Rectal smooth muscle tissue (tissue), 1 donor: ENCODE results near the gene ARHGEF26.

Experiments used
- H3K27ac ChIP-seq: one replicate; pipeline ENCODE4 v1.7.0; 2013; ENCODE audit warnings: low read depth, low read length, inconsistent platforms
- H3K27me3 ChIP-seq: one replicate; pipeline ENCODE4 v1.7.0; 2013; ENCODE audit warnings: low read length; ENCODE audit not compliant: control insufficient read depth, insufficient read depth
- H3K36me3 ChIP-seq: one replicate; pipeline ENCODE4 v1.7.0; 2013; ENCODE audit warnings: low read length; ENCODE audit not compliant: control insufficient read depth, insufficient read depth
- H3K4me1 ChIP-seq: one replicate; pipeline ENCODE4 v1.7.0; 2013; ENCODE audit warnings: low read length; ENCODE audit not compliant: control insufficient read depth, insufficient read depth
- H3K4me3 ChIP-seq: one replicate; pipeline ENCODE4 v1.7.0; 2013; ENCODE audit warnings: low read length
- H3K9ac ChIP-seq: one replicate; pipeline ENCODE4 v1.7.0; 2013; ENCODE audit warnings: low read length

The ARHGEF26 gene

DNA sequence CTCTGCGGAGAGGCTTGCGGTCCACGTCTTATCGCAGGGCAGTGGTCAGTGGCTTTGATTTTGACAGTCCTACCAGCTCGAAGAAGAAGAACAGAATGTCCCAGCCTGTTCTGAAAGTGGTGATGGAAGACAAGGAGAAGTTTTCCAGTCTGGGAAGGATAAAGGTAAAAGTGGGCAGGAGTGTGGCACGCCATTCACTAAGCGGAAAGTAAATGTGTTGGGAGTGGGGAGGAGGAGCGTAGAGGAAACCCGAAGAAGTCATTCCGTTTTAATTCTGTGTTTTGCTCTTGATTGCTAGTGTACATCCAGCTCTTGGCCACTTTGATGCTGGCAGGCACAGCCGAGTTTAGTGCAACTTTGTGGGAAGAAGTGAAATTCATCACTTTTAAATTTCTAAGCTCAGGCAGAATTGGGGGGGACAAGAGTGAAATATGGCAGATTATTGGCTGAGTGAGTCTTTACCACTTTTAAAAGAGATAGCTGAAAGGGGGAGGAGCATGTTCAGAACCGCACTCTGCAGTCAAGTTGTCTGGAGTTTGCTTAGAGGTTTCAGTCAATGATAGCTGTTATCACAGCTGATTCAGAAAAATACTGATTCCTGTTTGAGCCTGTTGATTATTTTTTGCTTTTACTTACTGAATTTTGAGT is 1.8 kb downstream of the ARHGEF26 start:
- Histone ChIP-seq H3K4me1 (peaks cover 4% of the 10 kb centered on the region), H3K9ac (peak overlapping the region; percentile 33), H3K27ac (peak overlapping the region; percentile 88), H3K36me3 (no peaks in the 10 kb centered on the region), H3K27me3 (no peaks in the 10 kb centered on the region), H3K4me3 (peak overlapping the region; percentile 89)

DNA sequence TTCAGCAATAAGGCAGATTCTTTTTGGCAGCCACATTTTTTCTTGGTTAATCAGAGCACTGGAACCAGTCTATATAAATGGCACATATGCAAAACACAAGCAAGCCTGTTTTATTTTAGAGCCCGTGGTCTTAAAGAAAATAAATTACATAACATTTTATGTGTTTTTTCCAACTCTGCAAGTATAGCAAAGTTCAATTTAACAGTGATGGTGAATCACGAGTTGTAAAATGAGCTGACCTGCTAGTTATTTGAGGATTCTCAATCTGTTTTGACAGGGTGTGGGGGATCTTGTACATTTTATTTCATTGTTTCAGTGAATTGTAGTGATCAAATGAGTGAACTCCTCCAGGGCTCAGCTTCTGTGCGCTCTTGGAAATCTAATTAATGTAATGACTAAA is 2.7 kb downstream of the ARHGEF26 start:
- H3K4me3 ChIP-seq = peak overlapping the region; percentile 89

DNA sequence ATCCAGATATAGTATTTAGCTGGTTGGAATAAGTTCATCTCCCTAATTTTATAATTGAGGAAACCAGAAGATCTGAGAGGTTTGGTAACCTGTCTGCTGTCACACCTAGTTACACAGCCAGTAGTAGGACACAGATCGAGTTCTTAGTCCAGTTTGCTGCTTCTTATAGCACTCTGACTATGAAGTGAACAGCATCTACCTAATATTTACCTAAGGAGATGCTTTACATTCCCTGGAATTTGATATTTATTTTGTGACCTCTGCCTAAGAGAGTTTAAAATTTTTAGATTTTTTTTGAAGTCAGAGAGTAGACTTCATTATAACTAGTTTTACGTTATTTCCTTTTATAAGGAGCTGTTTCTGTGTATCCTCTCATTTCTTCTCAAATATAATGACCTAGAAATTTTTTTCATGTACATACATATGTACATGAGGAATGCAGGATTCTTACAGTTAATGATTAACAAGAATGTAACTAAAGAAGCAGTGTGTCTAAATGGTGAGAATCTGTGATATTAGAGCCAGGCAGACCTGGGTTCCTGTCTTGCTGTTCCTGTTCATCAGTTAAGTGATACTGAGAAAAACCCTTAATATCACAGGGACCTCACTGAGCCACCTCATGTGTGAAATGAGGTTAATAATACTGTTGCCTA is 4.3 kb downstream of the ARHGEF26 start:
- Histone ChIP-seq H3K9ac (no peak overlapping the region), H3K4me3 (peak overlapping the region; percentile 4), H3K36me3 (no peaks in the 10 kb centered on the region), H3K27ac (no peak overlapping the region), H3K4me1 (peaks cover 15% of the 10 kb centered on the region), H3K27me3 (no peaks in the 10 kb centered on the region)

More for the DNA sequence above, 2.7 kb downstream of the ARHGEF26 start:
- Histone ChIP-seq H3K27me3 (no peaks in the 10 kb centered on the region), H3K36me3 (no peaks in the 10 kb centered on the region), H3K9ac (no peak overlapping the region), H3K4me1 (peaks cover 7% of the 10 kb centered on the region), H3K27ac (peak overlapping the region; percentile 88)

DNA sequence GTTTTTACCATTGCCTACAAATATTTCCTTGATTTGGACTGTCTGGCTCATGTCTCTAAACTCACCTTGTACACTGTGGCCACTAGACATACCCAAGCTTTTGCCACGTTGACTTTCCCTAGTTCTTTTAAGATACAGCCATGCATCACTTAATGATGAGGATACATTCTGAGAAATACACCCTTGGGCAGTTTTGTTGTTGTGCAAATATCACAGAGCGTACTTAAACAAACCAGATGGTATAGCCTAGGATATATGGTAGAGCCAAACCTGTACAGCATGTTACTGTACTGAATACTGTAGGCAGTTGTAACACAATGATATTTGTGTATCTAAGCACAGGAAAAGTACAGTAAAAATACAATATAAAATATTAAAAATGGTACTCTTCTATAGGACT is 5.5 kb downstream of the ARHGEF26 start:
- Histone ChIP-seq H3K27ac (no peak overlapping the region), H3K9ac (no peak overlapping the region), H3K36me3 (no peaks in the 10 kb centered on the region), H3K27me3 (no peaks in the 10 kb centered on the region), H3K4me3 (no peak overlapping the region), H3K4me1 (peaks cover 21% of the 10 kb centered on the region)

DNA sequence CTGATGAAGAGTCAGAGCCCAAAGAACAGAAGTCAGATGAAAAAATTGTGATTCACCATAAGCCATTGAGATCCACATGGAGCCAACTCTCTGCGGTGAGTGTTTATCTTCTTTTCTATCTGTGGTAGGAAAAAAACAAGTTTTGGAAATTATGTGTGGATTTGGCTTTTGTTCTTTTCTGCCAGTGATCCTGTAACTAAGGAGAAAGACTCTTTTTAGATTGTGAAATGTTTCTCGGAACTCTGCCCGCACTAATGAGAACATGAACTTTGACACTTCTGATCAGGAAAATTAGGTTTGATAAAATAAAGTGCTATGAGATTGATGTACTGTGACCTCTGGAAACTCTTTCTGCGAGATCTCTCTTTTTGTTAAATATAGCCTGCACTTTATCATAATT is 8.4 kb downstream of the ARHGEF26 start:
- Histone ChIP-seq H3K36me3 (no peaks in the 10 kb centered on the region), H3K4me3 (no peak overlapping the region), H3K27me3 (no peaks in the 10 kb centered on the region), H3K4me1 (peaks cover 23% of the 10 kb centered on the region), H3K9ac (no peak overlapping the region), H3K27ac (peak overlapping the region; percentile 11)

DNA sequence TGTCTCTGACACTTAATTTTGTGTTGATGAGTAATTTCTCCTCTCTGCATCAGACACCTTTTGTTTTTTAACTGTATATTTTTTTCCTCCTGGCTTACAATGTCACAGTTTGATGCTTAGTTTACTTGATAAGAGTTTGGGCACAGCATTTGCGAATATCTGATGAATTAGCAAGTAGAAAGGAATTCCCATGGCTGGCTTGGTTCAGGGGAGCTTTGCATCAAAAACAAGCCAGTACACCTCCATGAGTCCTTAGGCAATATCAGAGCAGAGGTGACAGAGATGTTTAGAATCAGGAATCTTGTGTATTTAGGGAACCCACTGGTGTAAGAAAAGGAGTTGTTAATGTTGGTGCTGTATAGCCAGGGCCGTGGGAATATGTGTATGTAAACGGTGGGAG is 9.3 kb downstream of the ARHGEF26 start:
- no peaks in the 10 kb centered on the region for H3K27me3 ChIP-seq
- H3K4me3 ChIP-seq = no peak overlapping the region
- H3K27ac ChIP-seq = peak overlapping the region; percentile 59
- no peak overlapping the region for H3K9ac ChIP-seq
- H3K4me1 ChIP-seq = peaks cover 20% of the 10 kb centered on the region
- no peaks in the 10 kb centered on the region for H3K36me3 ChIP-seq

DNA sequence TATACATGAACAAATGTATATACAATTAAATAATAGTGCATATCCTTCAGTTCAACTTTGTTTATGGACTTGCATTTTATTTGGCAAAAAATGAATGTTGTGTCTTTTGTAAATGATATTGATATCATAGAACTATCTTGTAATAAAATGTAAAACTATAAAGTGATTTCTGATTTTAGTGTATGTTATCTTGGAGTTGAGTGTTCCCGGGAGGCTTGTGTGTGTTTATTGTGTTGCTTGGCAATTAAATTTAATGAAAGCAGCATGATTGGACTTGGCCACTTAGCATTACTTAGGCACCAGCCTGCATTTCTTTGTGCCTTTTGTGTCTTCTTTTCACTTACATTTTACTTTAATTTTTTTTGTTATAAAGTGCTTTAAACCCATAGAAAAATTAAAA is 10.6 kb downstream of the ARHGEF26 start:
- Histone ChIP-seq H3K4me1 (peaks cover 22% of the 10 kb centered on the region), H3K27ac (no peak overlapping the region), H3K4me3 (no peak overlapping the region), H3K27me3 (no peaks in the 10 kb centered on the region), H3K36me3 (no peaks in the 10 kb centered on the region), H3K9ac (no peak overlapping the region)

DNA sequence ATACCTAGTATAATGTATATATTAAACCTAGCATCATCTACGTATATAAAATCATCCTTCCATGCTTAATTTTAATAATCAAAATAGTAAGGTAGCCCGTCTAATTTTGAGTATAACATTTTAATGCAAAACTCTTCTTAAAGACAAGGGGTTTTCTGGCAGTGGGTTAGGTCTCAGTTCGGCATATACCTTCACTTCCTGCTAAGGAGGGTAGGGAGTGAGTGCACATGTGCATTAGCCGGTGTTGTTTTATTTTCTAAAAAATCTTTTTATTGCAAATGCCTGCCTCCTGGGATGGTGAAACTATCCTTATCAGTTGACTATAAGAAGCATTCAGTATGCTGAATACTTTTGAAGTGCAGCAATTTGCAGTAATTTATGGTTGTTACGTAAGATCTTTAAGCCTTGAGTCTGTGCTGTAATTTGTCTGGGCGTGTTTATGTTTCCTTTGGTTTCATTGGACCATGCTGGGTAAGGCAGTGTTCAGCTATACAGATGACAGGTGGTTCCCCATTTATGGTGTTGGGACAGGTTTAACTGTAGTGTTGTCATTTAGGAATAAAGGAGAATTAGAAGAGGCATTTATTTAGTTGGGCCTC is 11.7 kb downstream of the ARHGEF26 start:
- Histone ChIP-seq H3K9ac (no peak overlapping the region), H3K27me3 (no peaks in the 10 kb centered on the region), H3K36me3 (no peaks in the 10 kb centered on the region), H3K4me3 (no peak overlapping the region), H3K4me1 (peaks cover 22% of the 10 kb centered on the region), H3K27ac (no peak overlapping the region)

DNA sequence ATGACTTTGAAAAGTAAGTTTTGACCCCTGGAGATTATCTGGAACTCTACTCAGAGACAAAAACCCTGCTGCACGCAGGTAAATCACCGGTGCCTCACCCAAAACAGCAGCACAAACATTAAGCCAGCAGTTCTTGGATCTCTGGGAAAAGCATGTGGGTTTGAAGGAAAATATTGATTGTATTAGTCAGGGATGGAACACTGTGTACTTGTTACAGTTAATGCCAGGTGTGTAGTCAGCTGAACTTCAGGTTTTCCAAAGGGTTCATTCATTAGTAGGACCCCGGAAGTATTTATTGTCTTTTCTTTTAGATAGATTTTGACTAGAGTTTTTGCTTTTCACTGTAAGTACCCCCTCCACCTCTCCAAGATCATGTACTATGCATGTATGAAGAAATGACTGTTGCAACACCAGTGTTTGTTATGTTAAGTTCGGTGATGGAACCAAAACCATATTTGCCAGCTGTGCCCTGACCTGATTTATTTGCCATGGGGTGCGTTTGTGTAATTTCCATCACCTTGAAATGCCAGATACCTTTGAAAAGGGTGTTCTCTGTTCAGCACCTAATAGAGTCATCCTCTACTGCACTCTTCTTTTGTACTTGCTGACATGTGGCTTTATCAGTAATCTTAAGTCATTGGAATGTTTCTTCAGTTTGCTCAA is 14.5 kb downstream of the ARHGEF26 start:
- Histone ChIP-seq H3K9ac (no peak overlapping the region), H3K4me3 (no peak overlapping the region), H3K4me1 (peaks cover 9% of the 10 kb centered on the region), H3K36me3 (no peaks in the 10 kb centered on the region), H3K27me3 (no peaks in the 10 kb centered on the region), H3K27ac (no peak overlapping the region)

DNA sequence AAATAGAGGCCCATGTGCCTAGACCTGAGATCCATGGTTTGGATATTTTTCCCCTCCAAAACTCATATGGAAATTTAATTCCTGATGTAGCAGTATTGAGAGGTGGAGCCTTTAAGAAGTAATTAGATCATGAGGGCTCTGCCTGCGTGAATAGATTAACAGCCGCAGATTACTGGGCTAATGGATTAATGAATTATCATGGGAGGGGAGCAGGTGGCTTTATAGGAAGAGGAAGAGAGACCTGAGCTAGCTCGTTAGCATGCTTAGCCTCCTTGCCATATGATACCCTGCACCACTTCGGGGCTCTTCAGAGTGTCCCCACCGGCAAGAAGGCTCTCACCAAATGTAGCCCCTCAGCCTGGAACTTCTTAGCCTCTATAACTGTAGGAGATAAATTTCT is 15.8 kb downstream of the ARHGEF26 start:
- no peak overlapping the region for H3K4me3 ChIP-seq
- H3K27ac ChIP-seq = no peak overlapping the region
- H3K4me1 ChIP-seq = peaks cover 5% of the 10 kb centered on the region
- H3K9ac ChIP-seq = no peak overlapping the region
- no peaks in the 10 kb centered on the region for H3K36me3 ChIP-seq
- no peaks in the 10 kb centered on the region for H3K27me3 ChIP-seq

DNA sequence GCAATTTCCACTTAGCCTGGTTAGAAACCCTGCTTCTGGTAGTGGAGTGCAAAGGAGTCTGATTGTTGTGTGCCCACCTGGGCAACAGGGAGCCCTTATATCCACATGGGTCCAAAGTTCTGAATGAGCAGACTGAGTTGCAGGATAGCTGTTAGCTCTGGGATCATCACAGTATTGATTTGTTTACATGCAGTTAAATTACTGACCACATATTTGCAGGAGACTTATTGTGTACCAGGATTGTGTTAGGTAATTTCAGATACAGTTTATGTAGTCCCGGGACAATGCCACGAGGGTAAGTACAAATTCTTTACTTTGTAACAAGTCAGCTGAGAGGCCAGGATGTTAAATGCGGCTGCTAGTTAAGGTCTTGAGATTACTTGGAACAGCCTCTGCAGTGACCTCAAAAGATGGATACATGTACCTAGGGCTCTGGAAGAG is 18.8 kb downstream of the ARHGEF26 start:
- Histone ChIP-seq H3K36me3 (no peaks in the 10 kb centered on the region), H3K27ac (no peak overlapping the region), H3K9ac (no peak overlapping the region), H3K27me3 (no peaks in the 10 kb centered on the region), H3K4me1 (peaks cover 16% of the 10 kb centered on the region), H3K4me3 (no peak overlapping the region)

DNA sequence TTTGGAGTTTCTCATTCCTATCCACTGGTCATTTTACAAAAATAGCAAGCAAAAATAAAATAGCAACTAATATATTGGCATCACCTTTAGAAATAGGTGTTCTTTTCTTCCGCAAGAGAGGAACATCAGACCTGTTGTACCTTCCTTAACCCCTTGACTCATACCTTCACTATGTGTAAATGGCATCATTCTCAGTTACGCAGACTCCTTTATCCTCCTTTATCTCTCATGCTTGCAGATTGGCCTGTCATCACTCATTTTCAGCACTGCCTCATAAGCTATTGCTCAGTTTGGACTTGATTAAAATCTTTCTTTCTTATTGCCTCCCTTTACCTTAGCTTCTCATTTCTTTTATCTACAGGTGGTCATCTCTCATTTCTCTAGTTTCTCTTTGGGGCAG is 21.4 kb downstream of the ARHGEF26 start:
- H3K4me3 ChIP-seq = no peak overlapping the region
- no peak overlapping the region for H3K9ac ChIP-seq
- no peak overlapping the region for H3K27ac ChIP-seq
- no peaks in the 10 kb centered on the region for H3K36me3 ChIP-seq
- H3K4me1 ChIP-seq = peaks cover 19% of the 10 kb centered on the region
- no peaks in the 10 kb centered on the region for H3K27me3 ChIP-seq
